GM10248 (cell line): ENCODE results near the gene SGPP2.

Experiments
- CTCF ChIA-PET: fragments of 300-600 bp; sonication (Branson Sonifier 250); formaldehyde crosslinking; extraction: SDS; loops from one replicate; lab custom pipeline; 2021; ENCODE audit warnings: antibody characterized with exemption; lab: Yijun Ruan, JAX
- POLR2A ChIA-PET: fragments of 350-650 bp; sonication (Branson Sonifier 250); formaldehyde crosslinking; extraction: SDS; loops from one replicate; lab custom pipeline; 2020; ENCODE audit warnings: antibody characterized with exemption; lab: Yijun Ruan, JAX
- DNase-seq: peaks from one replicate; pipeline ENCODE4 v3.0.0; 2012; ENCODE audit errors: extremely low spot score
- CTCF ChIP-seq: IDR thresholded peaks from 2 replicates; pipeline ENCODE4 v1.5.1; 2012; ENCODE audit warnings: mild to moderate bottlenecking, low read depth; ENCODE audit errors: extremely low read depth, missing control alignments, control extremely low read depth

The SGPP2 gene

GRCh38 chr2:222447131-222447530, 22.8 kb downstream of the SGPP2 start:
- no peak for DNase-seq
- ChIA-PET CTCF (interaction anchor here (1.0 to 1.1 kb wide), 2 partner anchors 24 to 37 kb away, joined by 3 read pairs; no protein-coding TSS in a partner anchor), POLR2A (no interaction called here)
- no peak for TF ChIP-seq CTCF

GRCh38 chr2:222448748-222449181, 24.4 kb downstream of the SGPP2 start:
- POLR2A ChIA-PET, result no interaction called here
- CTCF ChIA-PET, result interaction anchor here (1.0 to 1.4 kb wide), 4 partner anchors 20 to 56 kb away, joined by 3 to 5 read pairs (median 3); no protein-coding TSS in a partner anchor
- no peak for DNase-seq
- TF ChIP-seq CTCF, result no peak

- no peak for TF ChIP-seq CTCF
- CTCF ChIA-PET, result interaction anchor here (1.1 to 1.4 kb wide), 4 partner anchors 12 to 23 kb away, joined by 3 to 5 read pairs (median 4); no protein-coding TSS in a partner anchor
- POLR2A ChIA-PET, result no interaction called here
- DNase-seq, result no peak
These were observed 25.7 kb downstream of the SGPP2 start for GRCh38 chr2:222450021-222450420.

GRCh38 chr2:222451224-222451674, 26.9 kb downstream of the SGPP2 start:
- POLR2A ChIA-PET, result interaction anchor here (0.5 kb wide), 1 partner anchor 69 kb away, joined by 4 read pairs; no protein-coding TSS in a partner anchor
- TF ChIP-seq CTCF, result no peak
- CTCF ChIA-PET, result interaction anchor here (1.1 to 3.6 kb wide), 5 partner anchors 18 to 229 kb away, joined by 3 to 8 read pairs (median 3); no protein-coding TSS in a partner anchor
- DNase-seq, result peak; percentile 30

GRCh38 chr2:222452422-222452950, 28.1 kb downstream of the SGPP2 start:
- ChIA-PET POLR2A (no interaction called here), CTCF (interaction anchor here (1.1 to 3.6 kb wide), 3 partner anchors 110 to 134 kb away, joined by 3 to 8 read pairs (median 3); no protein-coding TSS in a partner anchor)
- TF ChIP-seq CTCF, result no peak
- no peak for DNase-seq

GRCh38 chr2:222456479-222457077, 32.2 kb downstream of the SGPP2 start:
- CTCF ChIA-PET, result interaction anchor here (1.2 kb wide), 1 partner anchor 138 kb away, joined by 3 read pairs; no protein-coding TSS in a partner anchor
- no peak for DNase-seq

More at GRCh38 chr2:222456479-222457077, 32.2 kb downstream of the SGPP2 start:
- POLR2A ChIA-PET, result no interaction called here
- TF ChIP-seq CTCF, result no peak
